GM12873 (cell line): ENCODE data around the gene PRKN.

Experiments
- CTCF ChIP-seq: IDR thresholded peaks from 2 replicates; pipeline ENCODE4 v1.5.1; 2012; ENCODE audit warnings: low read depth, mild to moderate bottlenecking, moderate library complexity, low read length, control low read depth; ENCODE audit not compliant: insufficient read depth; ENCODE audit errors: missing control alignments

The PRKN gene

GRCh38 chr6:161815965-161816364, 911.6 kb downstream of the PRKN start:
- TF ChIP-seq CTCF = no peak

DNA sequence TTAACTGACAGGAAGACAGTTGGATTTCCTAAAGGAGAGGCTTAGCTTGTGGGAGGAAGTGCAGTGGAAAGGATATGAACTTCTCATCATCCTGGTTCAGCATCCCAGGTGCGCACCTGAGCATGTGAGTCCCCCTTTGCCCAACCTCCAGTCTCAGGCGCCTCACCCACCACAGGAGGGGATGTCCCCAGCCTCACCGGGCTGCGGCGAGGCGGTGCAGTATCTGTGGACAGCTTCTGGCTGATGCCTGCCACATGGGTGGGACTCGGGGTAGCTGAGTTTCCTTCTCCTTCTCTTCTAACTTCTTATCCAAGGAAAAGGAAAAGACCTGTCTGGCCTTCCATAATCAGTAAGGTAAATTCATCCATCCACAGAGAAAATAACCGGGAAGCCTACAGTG, 914.4 kb downstream of the PRKN start:
- no peak for TF ChIP-seq CTCF

GRCh38 chr6:161809971-161810370, 917.6 kb downstream of the PRKN start:
- no peak for TF ChIP-seq CTCF

GRCh38 chr6:161804838-161805237, 922.7 kb downstream of the PRKN start:
- TF ChIP-seq CTCF = no peak

DNA sequence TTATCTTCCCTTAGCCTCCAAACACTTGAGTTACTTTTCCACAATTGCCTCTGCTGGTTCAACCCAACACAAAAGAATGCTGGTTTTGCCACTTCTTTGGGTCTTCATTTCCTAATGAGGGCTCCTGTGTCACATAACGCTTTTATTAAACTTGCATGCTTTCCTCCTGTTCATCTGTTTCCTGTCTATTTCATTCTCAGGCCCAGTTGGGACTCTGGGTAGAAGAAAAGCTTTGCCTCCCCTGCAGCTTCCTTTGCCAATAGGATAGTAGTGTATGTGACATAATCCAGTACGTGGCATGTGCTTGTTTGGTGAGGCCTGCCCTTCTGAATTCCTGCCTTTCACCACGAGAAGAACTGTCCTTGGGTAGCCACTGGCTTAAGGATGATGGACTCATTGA, 924.4 kb downstream of the PRKN start:
- no peak for TF ChIP-seq CTCF

GRCh38 chr6:161802231-161802630, 925.3 kb downstream of the PRKN start:
- no peak for TF ChIP-seq CTCF

GRCh38 chr6:161798844-161799394, 928.6 kb downstream of the PRKN start:
- TF ChIP-seq CTCF = no peak
